GM18907 (cell line): ENCODE data around the gene TTC29.

Experiments used
- ATAC-seq: cut with Tn5 transposase; IDR thresholded peaks from one replicate; pipeline ENCODE4 v1.9.1; 2021; ENCODE audit warnings: mild to moderate bottlenecking, moderate library complexity; ENCODE audit not compliant: unreplicated experiment

Gene TTC29

GRCh38 chr4:146945556-146946374 is at the start of gene TTC29:
TTC29 (minus strand) TSS chr4:146945864; CDS start chr4:146939895, 5,969 bp downstream.
- ATAC-seq = peak; percentile 100

GRCh38 chr4:146981651-146982050 is 36.0 kb upstream of the TTC29 start:
- no peak for ATAC-seq

- no peak for ATAC-seq
These were observed 33.0 kb upstream of the TTC29 start for GRCh38 chr4:146978641-146979040.

GRCh38 chr4:146976145-146976544 is 30.5 kb upstream of the TTC29 start:
- ATAC-seq = no peak

GRCh38 chr4:146975527-146975926 is 29.9 kb upstream of the TTC29 start:
- ATAC-seq = no peak

- no peak for ATAC-seq
These were observed 29.4 kb upstream of the TTC29 start for GRCh38 chr4:146975036-146975435.

GRCh38 chr4:146972036-146972435 is 26.4 kb upstream of the TTC29 start:
- no peak for ATAC-seq

- ATAC-seq = no peak
These were observed 23.5 kb upstream of the TTC29 start for GRCh38 chr4:146969126-146969525.

GRCh38 chr4:146960634-146961033 is 15.0 kb upstream of the TTC29 start:
- no peak for ATAC-seq

- no peak for ATAC-seq
These were observed 14.0 kb upstream of the TTC29 start for GRCh38 chr4:146959692-146960091.

GRCh38 chr4:146957237-146957636 is 11.6 kb upstream of the TTC29 start:
- no peak for ATAC-seq

GRCh38 chr4:146952896-146953295 is 7.2 kb upstream of the TTC29 start:
- no peak for ATAC-seq

GRCh38 chr4:146949559-146949958 is 3.9 kb upstream of the TTC29 start:
- no peak for ATAC-seq

- ATAC-seq = no peak
These were observed 1.8 kb downstream of the TTC29 start for GRCh38 chr4:146943691-146944375.

GRCh38 chr4:146932116-146932515 is 13.5 kb downstream of the TTC29 start:
- ATAC-seq = no peak

GRCh38 chr4:146930673-146931072 is 15.0 kb downstream of the TTC29 start:
- ATAC-seq = no peak

- ATAC-seq = no peak
These were observed 18.0 kb downstream of the TTC29 start for GRCh38 chr4:146927695-146928094.

- no peak for ATAC-seq
These were observed 29.1 kb downstream of the TTC29 start for GRCh38 chr4:146916479-146917076.

- no peak for ATAC-seq
These were observed 30.5 kb downstream of the TTC29 start for GRCh38 chr4:146915132-146915531.

- no peak for ATAC-seq
These were observed 45.4 kb downstream of the TTC29 start for GRCh38 chr4:146900295-146900694.

GRCh38 chr4:146890301-146890700 is 55.4 kb downstream of the TTC29 start:
- no peak for ATAC-seq

- ATAC-seq = no peak
These were observed 62.6 kb downstream of the TTC29 start for GRCh38 chr4:146883070-146883469.
